Uterus (tissue), 4 donors: Measurements from ENCODE around the gene IBA57. TPM values are rescaled to one million over a fixed set of nuclear protein-coding genes. Genes with fewer than 3 reads are reported as not detected.

ENCODE experiments used
- DNase-seq, 2 donors: peaks; one replicate each; pipeline ENCODE4 v3.0.0-alpha.2; 2019 to 2020
- H3K27ac ChIP-seq, 2 donors: fragments of 200-600 bp; sonication (generic); 1 replicate in 1 of 2; 2 replicates in 1 of 2; pipeline ENCODE4 v1.5.1; 2016 to 2018
- H3K27me3 ChIP-seq, 2 donors: fragments of 200-600 bp; sonication (generic); one replicate each; pipeline ENCODE4 v1.5.1; 2018 to 2019; ENCODE audit warnings: control low read depth in 1 of 2
- H3K36me3 ChIP-seq, 2 donors: fragments of 200-600 bp; sonication (generic); one replicate each; pipeline ENCODE4 v1.5.1; 2019; ENCODE audit warnings: control low read depth in 1 of 2
- H3K4me1 ChIP-seq, 2 donors: fragments of 200-600 bp; sonication (generic); one replicate each; pipeline ENCODE4 v1.5.1; 2018 to 2019; ENCODE audit warnings: control low read depth in 1 of 2
- H3K4me3 ChIP-seq, 2 donors: fragments of 200-600 bp; sonication (generic); 1 replicate in 1 of 2; 2 replicates in 1 of 2; pipeline ENCODE4 v1.5.1; 2018 to 2019; ENCODE audit warnings: mild to moderate bottlenecking in 1 of 2
- H3K9me3 ChIP-seq, 2 donors: fragments of 200-600 bp; sonication (generic); one replicate each; pipeline ENCODE4 v1.5.1; 2019; ENCODE audit warnings: control low read depth in 1 of 2
- CTCF ChIP-seq, 4 experiments: fragments of 200-600 bp in 2 of 4; fragments of 450-650 bp in 2 of 4; sonication (generic) in 2 of 4; IDR thresholded peaks; one replicate each; pipeline ENCODE4 v1.5.1; 2016 to 2019; ENCODE audit warnings: antibody characterized with exemption in 4 of 4, mild to moderate bottlenecking in 2 of 4, moderate library complexity in 1 of 4
- POLR2A ChIP-seq, 2 donors: fragments of 450-650 bp; IDR thresholded peaks; one replicate each; pipeline ENCODE4 v1.6.1; 2016; ENCODE audit warnings: antibody characterized with exemption in 2 of 2, mild to moderate bottlenecking in 1 of 2, moderate library complexity in 1 of 2
- intact Hi-C: fragments of 100-400 bp; cut with DNase I; formaldehyde crosslinking; loops from one replicate; pipeline ENCODE4 v1.15.1; 2023; ENCODE audit warnings: low total_unique reads
- total RNA-seq, 4 donors: library from RNA; depleted of rRNA in 3 of 4; stranded (reverse); fragments of >200 nt in 3 of 4; gene quantifications; one replicate each; pipeline versions ENCODE4 v1.1.0 to v1.2.4, GENCODE V29; 2014 to 2023
- donor health status: DM: yes; HTN: yes; CAD: no.

The IBA57 gene
- total RNA-seq, 4 donors from 2014 or later = 3.3 to 13.5 (median 7.5) TPM

- Histone ChIP-seq H3K27me3 (no peaks in the 10 kb centered on the region), H3K4me1 (no peaks in the 10 kb centered on the region), H3K9me3 (no peaks in the 10 kb centered on the region), H3K27ac (no peak overlapping the region), H3K4me3 (no peak overlapping the region), H3K36me3 (no peaks in the 10 kb centered on the region)
- no peak for DNase-seq
- intact Hi-C loops = no loop called here
- TF ChIP-seq CTCF (IDR thresholded peaks at IDR 0.05) (no peak), POLR2A (IDR thresholded peaks at IDR 0.05) (no peak)
These were observed 40.2 kb downstream of the IBA57 start for GRCh38 chr1:228205526-228206436.

GRCh38 chr1:228206582-228207351 lies 41.2 kb downstream of the IBA57 start:
- TF ChIP-seq CTCF (IDR thresholded peaks at IDR 0.05) = no peak
- TF ChIP-seq POLR2A (IDR thresholded peaks at IDR 0.05) = no peak
- H3K4me3 ChIP-seq = no peak overlapping the region
- no peaks in the 10 kb centered on the region for H3K9me3 ChIP-seq
- no peaks in the 10 kb centered on the region for H3K27me3 ChIP-seq
- H3K36me3 ChIP-seq = no peaks in the 10 kb centered on the region
- intact Hi-C loops = no loop called here
- no peaks in the 10 kb centered on the region for H3K4me1 ChIP-seq
- H3K27ac ChIP-seq = no peak overlapping the region
- DNase-seq = no peak

- intact Hi-C loops = no loop called here
- H3K9me3 ChIP-seq = no peaks in the 10 kb centered on the region
- no peaks in the 10 kb centered on the region for H3K36me3 ChIP-seq
- H3K4me1 ChIP-seq = no peaks in the 10 kb centered on the region
- H3K27ac ChIP-seq = no peak overlapping the region
- no peak overlapping the region for H3K4me3 ChIP-seq
- TF ChIP-seq POLR2A (IDR thresholded peaks at IDR 0.05) = no peak
- TF ChIP-seq CTCF (IDR thresholded peaks at IDR 0.05) = no peak
- H3K27me3 ChIP-seq = no peaks in the 10 kb centered on the region
- DNase-seq = no peak
These were observed 41.8 kb downstream of the IBA57 start for GRCh38 chr1:228207381-228207810.

- Histone ChIP-seq H3K4me1 (no peaks in the 10 kb centered on the region), H3K9me3 (no peaks in the 10 kb centered on the region), H3K36me3 (no peaks in the 10 kb centered on the region), H3K27ac (no peak within 1 kb of the TSS), H3K27me3 (no peaks in the 10 kb centered on the region), H3K4me3 (no peak within 1 kb of the TSS)
- intact Hi-C loops = no loop called here
- DNase-seq = no peak
- TF ChIP-seq CTCF (IDR thresholded peaks at IDR 0.05) (no peak), POLR2A (IDR thresholded peaks at IDR 0.05) (no peak)
These were observed 42.5 kb downstream of the IBA57 start, which contains the start of gene OBSCN for GRCh38 chr1:228207851-228208821. Gene OBSCN, plus strand, starts transcription at chr1:228208044. Its CDS starts 3,740 bp downstream, at chr1:228211784.
